Left renal pelvis (tissue), 4 donors: ENCODE results near the gene AREL1. TPM values are rescaled to one million over a fixed set of nuclear protein-coding genes. Genes with fewer than 3 reads are reported as not detected.
"Not testable (repeated sequence)": the region's sequence is repeated elsewhere in the genome, so short reads cannot be mapped to it uniquely, and the experiment has no call there.

ENCODE experiments used
- DNase-seq, 4 donors: peaks; one replicate each; pipeline ENCODE4 v3.0.0-alpha.2; 2013; ENCODE audit warnings: low read depth in 4 of 4, low spot score in 3 of 4
- polyA plus RNA-seq, 4 donors: library from polyadenylated mRNA; unstranded; fragments of 120-200 nt; gene quantifications; one replicate each; pipeline ENCODE4 v1.2.1, GENCODE V29; 2013; ENCODE audit not compliant: insufficient read length in 4 of 4

The AREL1 gene, protein sequence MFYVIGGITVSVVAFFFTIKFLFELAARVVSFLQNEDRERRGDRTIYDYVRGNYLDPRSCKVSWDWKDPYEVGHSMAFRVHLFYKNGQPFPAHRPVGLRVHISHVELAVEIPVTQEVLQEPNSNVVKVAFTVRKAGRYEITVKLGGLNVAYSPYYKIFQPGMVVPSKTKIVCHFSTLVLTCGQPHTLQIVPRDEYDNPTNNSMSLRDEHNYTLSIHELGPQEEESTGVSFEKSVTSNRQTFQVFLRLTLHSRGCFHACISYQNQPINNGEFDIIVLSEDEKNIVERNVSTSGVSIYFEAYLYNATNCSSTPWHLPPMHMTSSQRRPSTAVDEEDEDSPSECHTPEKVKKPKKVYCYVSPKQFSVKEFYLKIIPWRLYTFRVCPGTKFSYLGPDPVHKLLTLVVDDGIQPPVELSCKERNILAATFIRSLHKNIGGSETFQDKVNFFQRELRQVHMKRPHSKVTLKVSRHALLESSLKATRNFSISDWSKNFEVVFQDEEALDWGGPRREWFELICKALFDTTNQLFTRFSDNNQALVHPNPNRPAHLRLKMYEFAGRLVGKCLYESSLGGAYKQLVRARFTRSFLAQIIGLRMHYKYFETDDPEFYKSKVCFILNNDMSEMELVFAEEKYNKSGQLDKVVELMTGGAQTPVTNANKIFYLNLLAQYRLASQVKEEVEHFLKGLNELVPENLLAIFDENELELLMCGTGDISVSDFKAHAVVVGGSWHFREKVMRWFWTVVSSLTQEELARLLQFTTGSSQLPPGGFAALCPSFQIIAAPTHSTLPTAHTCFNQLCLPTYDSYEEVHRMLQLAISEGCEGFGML
- polyA plus RNA-seq: 10 to 100 TPM; 25.6 to 42.9 (median 37.9) TPM

DNA sequence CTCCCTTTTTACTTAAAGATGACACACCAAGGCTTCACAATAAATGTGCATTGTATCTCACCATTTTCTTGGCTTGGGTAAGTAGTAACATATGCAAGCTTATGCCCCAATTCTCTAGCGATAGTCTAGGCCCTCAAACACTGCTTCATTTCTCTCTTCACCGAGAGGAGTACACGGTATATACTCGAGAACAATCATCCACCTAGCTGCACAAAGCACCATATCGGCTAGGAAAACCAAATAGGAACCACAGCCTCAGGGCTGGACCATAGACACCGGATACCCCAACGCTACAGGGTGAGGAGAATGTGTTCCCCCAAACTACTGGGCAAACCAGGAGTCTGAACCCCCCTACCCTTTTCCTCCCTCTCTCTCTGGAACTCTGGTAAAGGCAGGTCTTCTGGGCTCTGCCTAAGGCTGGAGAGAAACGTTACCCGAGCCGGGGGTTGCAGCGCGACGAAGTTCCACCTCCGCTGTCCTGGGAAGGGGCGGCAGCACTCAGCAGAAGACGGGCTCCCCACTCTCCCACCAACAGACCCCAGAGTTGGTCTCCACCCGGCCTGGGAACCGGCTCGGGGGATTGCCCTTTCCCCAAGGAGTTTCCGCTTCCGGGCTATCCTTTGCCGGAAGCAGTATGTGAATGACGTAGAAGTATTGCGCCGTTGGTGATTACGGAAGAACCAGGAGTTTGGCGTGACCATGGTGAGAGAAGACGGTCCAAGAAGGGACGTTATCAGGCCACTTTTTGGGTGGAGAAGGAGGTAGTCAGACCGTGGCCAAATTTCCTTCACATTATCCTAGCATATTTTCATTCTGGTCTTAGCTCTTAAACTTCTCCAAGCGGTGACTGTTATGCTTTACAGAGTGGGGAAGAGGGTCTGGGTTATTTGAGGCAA is at the start of gene AREL1, which contains the start of gene FCF1:
AREL1 (minus strand) TSS at position 582 of the 896 bp plus-strand sequence. CDS start 27,465 bp downstream, outside the sequence.
FCF1 (plus strand) TSS at position 646 of the 896 bp plus-strand sequence; CDS start at position 700, 54 bp downstream.
- peak; percentile 77 to 85 (median 82) for DNase-seq

DNA sequence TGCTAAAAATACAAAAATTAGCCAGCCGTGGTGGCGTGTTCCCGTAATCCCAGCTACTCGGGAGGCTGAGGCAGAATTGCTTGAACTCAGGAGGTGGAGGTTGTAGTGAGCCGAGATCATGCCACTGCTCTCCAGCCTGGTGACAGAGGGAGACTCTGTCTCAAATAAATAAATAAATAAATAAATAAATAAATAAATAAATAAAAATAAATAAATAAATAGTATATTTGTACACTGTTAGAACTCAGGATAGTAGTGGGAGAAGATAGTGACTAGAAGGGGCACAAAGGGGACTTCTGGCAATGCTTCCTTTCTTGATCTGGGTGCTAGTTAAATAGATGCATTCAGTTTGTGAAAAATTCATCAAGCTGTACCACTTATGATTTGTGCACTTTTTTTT is 45.6 kb upstream of the AREL1 start:
- not testable (repeated sequence) for DNase-seq

DNA sequence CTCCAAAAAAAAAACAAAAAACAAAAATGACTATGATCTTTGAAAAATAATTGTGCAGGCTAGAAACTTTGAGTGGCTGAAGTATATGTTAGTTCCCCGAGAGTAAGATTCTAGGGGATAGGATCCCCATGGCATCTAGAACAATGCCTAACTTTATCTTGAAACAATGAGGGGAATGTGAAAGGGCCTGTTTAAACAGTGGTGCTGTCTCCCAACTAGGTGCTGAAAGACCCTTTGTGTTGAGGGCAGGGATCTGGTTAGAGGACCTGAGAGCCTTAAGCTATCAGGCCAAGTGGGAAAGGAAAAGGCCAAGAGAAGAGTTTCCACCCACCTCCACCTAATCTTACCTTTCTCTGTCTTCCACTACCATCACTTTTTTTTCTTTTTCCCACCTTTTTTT is 43.4 kb upstream of the AREL1 start:
- DNase-seq: no peak

DNA sequence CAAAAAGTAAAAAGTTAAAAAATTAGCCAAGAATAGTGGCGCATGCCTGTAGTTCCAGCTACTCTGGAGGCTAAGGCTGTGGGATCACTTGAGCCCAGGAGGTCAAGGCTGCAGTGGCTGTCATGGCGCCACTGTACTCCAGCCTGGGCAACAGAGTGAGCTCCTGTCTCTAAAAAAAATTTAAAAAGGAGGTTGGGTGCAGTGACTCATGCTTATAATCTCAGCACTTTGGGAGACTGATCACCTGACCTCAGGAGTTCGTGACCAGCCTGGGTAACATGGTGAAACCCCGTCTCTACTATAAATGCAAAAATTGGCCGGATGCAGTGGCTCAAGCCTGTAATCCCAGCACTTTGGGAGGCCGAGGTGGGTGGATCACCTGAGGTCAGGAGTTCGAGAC is 42.0 kb upstream of the AREL1 start:
- DNase-seq: no peak

DNA sequence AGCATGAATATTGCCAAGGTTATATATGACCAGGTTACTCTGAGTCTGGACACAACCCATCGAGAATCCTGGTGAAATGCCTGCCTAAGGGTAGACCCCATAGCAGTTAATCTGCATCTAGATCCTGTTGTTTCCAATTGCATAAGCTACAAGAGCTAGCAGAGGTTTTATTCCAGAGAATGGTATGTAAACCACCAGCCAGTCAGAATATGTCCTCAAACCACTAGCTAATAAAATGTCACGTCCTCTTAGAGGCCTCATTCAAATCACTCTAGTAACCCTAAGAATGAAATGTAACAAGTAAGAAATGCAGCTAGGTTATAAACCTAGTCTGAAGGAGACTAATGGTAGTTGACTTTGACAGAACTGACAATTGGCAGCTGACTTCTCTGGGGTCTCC is 41.3 kb upstream of the AREL1 start:
- DNase-seq: no peak

DNA sequence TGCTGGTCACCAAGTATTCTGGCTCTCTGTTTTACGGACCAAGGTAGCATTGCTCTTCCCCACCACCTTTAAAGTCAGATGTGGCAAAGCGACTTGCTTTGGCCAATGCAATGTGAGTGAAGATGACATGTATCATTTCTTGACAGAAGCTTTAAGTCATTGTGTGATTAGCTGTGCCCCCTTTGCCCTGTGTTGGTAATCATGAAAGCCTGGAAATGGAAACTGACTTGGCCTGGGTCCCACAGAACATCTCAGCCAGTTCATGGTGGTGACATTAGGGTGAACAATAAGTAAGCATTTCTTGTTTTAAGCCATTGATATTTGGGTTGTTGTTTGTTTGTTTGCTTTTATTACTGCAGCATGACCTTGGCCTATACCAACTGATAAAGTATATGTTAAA is 34.4 kb upstream of the AREL1 start:
- no peak for DNase-seq

DNA sequence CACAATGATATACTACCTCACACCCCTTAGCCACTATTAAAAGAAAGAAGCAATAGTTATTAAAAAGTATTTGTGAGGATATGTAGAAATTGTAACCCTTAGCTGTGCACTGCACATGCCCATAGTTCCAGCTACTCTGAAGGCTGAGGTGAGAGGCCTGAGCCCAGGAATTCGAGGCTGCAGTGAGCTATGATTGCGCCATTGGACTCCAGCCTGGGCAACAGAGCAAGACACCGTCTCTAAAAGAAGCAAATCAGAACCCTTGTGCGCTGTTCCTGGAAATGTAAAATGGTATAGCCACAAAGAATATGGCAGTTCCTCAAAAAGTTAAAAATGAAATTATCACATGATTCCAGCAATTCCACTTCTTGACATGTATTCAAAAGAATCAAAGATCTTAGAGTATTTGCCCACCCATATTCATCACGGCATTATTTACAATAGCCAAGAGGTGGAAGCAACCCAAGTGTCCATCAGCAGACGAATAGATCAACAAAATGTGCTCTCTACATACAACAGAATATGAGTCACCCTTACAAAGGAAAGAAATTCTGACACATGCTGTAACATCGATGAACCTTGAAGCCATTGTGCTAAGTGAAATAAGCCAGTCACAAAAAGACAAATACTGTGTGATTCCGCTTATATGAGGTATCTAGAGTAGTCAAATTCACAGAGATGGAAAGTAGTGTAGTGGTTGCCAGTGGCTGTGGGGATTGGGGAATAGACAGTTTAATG is 26.6 kb upstream of the AREL1 start:
- no peak for DNase-seq

DNA sequence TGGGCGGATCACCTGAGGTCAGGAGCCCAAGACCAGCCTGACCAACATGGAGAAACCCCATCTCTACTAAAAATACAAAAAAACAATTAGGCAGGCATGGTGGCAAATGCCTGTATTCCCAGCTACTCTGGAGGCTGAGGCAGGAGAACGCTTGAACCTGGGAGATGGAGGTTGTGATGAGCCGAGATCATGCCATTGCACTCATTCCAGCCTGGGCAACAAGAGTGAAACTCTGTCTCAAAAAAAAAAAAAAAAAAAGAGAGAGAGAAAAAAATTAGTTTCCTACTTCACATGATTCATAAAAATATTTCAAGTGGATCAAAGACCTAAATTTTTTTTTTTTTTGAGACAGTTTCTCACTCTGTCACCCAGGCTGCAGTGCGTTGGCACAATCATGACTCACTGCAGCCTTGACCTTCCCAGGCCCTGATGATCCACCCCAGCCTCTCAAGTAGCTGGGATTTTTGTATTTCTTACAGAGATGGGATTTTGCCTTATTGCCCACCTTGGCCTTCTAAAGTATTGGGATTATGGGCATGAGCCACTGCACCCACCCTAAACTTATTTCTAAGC is 25.0 kb upstream of the AREL1 start:
- no peak for DNase-seq

DNA sequence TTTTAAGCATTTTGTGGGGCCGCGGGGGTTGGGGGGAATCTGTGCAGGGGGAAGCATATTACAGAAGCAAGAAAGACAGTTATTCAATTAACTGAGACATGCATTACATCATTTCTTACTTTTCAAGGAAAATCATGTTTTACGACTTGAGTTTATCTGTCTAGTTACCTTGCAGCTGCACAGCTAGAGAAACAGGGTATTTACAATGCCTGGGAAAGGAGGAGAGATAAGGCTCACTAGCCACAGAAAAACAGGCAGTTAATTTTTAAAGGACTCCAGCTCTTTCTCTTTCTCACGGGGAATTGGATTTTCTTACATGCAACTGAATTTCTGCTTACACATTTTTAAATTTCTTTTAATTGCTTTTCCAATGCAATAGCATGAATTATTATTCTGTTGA is 22.2 kb upstream of the AREL1 start:
- no peak for DNase-seq

DNA sequence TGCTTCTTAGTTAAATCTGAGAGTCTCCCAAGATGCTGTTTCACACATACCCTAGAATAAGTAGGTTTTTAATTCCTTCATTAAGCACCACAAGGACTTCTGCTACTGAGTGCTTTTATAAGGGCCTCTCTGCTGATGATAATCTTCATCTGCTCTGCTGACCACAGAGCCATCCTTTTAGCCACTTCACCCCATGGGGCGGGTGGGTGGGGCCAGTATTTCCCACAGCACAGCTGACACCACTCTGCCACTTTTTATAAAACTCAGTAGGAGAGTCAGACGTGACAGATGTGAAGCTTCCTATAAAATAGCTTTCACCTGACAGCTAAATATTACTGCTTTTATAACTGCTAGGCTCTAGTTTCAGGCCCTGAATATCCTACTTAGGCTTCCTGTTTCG is 20.3 kb upstream of the AREL1 start:
- no peak for DNase-seq

DNA sequence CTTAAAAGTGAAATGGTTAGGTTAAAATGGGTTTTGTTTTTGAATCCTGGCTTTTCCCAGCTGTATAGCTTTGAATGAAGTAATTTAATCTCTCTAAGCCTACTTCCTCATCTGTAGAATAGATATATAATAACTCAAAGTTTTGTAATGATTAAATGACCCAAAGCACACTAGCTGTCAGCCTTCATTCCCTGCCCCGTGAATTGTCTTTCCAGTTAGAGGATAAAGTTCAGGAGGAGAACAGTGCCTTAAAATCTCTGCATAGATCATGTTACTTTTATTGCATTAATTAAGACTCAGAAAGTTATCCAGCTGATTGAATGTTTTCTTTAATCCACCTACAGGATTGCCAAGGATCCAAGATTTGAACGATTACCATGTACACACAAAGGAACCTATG is 19.5 kb upstream of the AREL1 start:
- no peak for DNase-seq

DNA sequence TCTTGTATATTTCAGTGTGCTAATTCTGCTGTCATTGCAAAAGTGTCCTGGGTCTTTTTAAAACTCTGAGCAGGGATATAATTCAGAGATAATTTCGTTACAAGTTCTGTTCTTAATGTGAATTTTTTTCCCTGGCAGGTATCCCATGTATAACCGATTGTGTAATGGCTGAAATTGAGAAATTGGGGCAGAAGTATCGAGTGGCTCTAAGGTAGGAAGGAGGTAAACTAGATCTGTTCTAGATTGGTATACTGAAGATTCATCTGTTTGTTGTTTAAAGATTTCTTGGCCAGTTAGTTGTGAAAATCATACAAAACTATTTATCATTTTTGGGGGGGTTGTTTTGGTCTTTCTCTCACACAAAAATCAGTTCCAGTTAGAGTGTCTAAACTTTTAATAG is 10.3 kb upstream of the AREL1 start:
- DNase-seq: no peak

DNA sequence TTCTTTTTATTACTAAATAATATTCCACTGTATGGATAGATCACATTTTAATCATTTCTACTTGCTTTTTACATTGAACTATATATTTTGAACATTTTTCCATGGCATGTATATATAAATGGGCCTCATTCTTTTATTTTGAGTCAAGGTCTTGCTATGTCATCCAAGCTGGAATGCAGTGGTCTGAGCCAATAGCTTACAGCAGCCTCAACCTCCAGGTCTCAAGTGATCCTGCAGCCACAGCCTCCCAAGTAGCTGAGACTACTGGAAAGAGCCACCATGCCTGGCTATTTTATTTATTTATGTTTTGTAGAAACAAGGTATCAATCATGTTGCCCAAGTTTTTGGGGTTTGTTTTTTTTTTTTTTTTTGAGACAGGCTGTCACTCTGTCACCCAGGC is 7.6 kb upstream of the AREL1 start:
- DNase-seq: no peak

DNA sequence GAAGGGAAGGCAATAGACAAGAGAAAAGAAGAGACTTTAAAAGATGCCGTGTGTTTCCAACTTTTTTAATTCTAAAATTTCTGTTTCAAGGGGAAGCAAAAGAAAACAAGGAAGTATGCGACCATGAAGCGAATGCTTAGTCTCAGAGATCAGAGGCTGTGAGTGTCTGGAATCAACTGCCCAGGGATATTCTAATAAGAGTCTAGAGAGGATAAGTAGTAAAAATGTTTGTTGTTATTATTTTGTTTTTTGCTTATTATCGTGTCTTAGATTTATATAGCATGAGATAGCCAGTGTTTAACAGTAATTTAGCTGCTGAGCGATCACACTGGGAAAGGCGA is 485 bp upstream of the AREL1 start:
- DNase-seq: no peak

DNA sequence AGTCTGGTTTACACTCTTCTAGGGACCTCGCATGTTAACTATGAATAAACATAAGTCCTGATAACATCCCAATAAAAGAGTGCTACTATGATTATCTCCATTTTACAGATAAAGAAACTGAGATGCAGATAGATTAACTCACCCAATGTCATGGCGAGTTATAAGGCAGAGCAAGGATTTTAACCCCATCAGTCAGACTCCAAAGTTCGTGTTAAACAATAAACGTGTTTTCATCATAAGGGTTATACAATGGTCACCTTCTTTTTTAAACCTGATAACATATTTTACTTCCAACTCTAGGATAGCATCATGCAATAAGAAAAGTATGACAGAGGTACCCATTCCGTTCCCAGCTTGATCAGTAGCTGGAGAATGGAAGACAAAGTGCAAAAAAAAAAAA is 1.2 kb downstream of the AREL1 start:
- no peak for DNase-seq

DNA sequence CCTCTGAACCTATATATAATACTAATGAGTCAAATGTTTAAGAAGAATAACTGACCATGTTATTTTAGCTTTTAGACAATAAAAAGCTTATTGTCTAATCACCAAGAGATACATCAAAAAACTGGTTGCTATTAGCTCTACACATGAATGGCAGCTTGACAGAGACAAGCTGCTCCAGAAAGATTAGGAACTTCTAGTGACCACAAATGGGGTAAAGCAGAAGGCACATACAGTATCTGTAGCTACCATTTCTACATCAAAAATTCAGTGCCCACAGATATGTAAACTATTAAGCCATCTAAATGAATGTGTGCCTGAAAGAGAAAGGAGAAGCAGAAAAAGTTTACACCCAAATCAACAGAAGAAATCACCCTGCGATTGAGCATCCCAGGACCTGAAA is 2.4 kb downstream of the AREL1 start:
- DNase-seq: no peak

DNA sequence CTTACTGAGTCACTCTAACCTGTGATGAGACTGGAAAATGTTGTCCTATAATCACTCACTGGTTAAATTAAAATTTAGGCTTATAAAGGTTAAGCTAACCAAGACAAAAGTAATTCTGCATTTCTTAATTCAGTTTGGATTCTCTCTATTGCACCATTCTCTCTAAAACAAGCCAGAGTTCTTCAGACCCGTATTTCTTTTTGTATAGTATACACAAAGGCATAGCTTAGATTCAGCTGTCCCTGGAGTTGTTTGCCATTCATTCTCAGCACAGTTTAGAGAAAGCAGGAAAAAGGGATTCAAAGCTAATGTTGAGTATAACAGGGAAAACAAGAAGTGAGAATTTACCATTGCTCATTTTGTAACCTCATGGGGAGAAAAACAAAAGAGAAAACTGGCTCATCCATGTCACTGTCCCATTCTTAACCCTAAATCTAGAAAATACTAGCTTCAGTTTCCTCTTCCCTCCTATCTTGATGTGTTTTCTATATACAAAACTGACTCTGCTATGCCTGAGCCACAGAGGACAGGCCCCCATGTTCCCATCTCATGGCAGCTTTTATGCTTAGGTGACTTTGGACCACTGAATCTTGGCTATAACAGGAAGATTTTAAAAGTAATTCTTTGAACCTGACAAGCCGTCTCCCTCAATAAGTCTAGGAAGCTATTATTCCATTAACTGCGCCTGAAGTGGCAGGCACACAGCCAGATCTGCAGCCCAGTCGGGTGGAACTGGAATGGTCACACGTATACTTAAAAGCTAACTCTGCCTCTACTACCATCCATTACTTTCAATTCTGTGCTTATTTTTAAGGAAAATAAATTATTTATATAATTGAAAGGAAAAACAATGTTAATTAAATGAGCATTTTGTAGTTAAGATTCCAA is 7.0 kb downstream of the AREL1 start:
- no peak for DNase-seq

DNA sequence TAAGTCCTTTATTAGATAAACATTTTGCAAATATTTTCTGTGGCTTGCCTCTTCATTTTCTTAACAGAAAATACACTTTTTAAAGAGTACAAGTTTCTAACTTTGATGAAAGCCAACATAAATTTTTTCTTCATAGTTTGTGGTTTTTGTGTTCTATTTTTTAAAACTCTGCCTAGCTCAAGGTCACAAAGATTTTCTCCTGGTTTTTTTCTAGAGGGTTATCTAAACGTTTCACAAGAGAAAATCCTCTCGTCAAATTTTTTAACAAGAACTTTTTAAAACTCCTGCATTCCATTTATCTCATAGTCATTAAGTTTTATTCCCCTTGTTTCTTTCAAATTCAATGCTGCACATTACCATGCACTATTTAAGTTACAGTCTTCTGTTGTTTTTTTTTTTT is 8.2 kb downstream of the AREL1 start:
- DNase-seq: no peak

DNA sequence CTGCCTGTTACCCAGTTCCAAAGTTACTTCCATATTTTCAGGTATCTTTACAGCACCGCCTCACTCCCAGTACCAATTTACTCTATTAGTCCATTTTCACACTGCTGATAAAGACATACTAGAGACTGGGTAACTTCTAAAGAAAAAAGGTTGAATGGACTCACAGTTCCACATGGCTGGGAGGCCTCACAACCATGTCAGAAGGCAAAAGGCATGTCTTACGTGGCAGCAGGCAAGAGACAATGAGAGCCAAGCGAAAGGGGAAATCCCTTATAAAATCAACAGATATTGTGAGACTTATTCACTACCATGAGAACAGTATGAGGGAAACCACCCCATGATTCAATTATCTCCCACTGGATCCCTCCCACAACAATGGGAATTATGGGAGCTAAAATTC is 9.8 kb downstream of the AREL1 start:
- no peak for DNase-seq
